ENCODE results near the gene MYLK4. TPM values are rescaled to one million over a fixed set of nuclear protein-coding genes. Genes with fewer than 3 reads are reported as not detected.
A peak's percentile ranks its signal among the peaks of the same experiment; 100 is the strongest.

MYLK4 gene
- total RNA-seq, 1 donor from 2014 or later, result 1.0 TPM

DNA sequence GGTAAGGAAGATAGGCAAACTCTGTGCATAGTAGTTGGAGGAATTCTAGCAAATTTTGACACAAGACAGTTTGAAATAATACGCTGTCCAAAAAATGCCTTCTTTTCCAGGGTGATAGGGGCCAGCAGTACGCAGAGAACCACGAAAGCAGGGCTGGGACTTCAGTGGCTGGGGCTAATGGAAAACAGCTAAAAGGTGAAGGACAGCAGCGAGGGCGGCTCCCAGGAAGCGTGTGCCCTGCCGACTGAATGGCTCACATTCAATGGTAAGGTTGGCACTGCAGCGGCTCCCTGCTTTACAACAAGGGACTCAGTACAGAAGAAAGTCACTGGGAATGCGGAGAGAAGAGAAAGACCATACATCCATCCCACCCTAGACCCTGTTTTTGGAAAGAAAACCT is 131.1 kb downstream of the MYLK4 start:
- peaks cover 2% of the 10 kb centered on the region for H3K36me3 Mint-ChIP-seq (ENCODE audit: unreplicated experiment)
- H3K9me3 Mint-ChIP-seq (ENCODE audit: unreplicated experiment), result no peaks in the 10 kb centered on the region
- TF ChIP-seq, protein P1, sequence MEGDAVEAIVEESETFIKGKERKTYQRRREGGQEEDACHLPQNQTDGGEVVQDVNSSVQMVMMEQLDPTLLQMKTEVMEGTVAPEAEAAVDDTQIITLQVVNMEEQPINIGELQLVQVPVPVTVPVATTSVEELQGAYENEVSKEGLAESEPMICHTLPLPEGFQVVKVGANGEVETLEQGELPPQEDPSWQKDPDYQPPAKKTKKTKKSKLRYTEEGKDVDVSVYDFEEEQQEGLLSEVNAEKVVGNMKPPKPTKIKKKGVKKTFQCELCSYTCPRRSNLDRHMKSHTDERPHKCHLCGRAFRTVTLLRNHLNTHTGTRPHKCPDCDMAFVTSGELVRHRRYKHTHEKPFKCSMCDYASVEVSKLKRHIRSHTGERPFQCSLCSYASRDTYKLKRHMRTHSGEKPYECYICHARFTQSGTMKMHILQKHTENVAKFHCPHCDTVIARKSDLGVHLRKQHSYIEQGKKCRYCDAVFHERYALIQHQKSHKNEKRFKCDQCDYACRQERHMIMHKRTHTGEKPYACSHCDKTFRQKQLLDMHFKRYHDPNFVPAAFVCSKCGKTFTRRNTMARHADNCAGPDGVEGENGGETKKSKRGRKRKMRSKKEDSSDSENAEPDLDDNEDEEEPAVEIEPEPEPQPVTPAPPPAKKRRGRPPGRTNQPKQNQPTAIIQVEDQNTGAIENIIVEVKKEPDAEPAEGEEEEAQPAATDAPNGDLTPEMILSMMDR (IDR thresholded peaks at IDR 0.05), result no peak
- no peak overlapping the region for H3K4me3 Mint-ChIP-seq (ENCODE audit: unreplicated experiment)
- H3K4me1 Mint-ChIP-seq (ENCODE audit: unreplicated experiment), result peaks cover 36% of the 10 kb centered on the region
- no peak overlapping the region for H3K27ac Mint-ChIP-seq (ENCODE audit: unreplicated experiment)
- peaks cover 5% of the 10 kb centered on the region for H3K27me3 Mint-ChIP-seq (ENCODE audit: unreplicated experiment)
- DNase-seq (ENCODE audit: extremely low spot score, unreplicated experiment), result no peak

DNA sequence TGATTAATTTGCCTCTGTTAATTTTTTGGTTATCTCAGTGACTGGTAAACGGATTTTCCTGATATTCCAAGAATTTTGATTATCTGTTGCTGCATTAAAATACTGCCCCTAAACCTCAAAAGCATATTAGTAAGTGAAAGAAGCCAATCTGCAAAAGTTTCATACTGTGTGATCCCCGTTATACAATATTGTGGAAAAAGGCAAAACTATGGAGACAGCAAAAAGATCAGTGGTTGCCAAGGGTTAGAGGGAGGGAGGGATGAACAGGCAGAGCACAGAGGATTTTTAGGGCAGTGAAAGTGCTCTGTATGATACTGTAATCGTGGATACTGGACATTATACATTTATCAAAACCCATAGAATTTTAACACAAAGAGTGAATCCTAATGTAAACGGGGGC is 133.0 kb downstream of the MYLK4 start:
- Mint-ChIP-seq H3K27me3 (ENCODE audit: unreplicated experiment) (peaks cover 5% of the 10 kb centered on the region), H3K36me3 (ENCODE audit: unreplicated experiment) (peaks cover 2% of the 10 kb centered on the region), H3K9me3 (ENCODE audit: unreplicated experiment) (no peaks in the 10 kb centered on the region), H3K27ac (ENCODE audit: unreplicated experiment) (no peak overlapping the region), H3K4me3 (ENCODE audit: unreplicated experiment) (no peak overlapping the region), H3K4me1 (ENCODE audit: unreplicated experiment) (peaks cover 23% of the 10 kb centered on the region)
- TF ChIP-seq, protein P1 (IDR thresholded peaks at IDR 0.05), result no peak
- no peak for DNase-seq (ENCODE audit: extremely low spot score, unreplicated experiment)

DNA sequence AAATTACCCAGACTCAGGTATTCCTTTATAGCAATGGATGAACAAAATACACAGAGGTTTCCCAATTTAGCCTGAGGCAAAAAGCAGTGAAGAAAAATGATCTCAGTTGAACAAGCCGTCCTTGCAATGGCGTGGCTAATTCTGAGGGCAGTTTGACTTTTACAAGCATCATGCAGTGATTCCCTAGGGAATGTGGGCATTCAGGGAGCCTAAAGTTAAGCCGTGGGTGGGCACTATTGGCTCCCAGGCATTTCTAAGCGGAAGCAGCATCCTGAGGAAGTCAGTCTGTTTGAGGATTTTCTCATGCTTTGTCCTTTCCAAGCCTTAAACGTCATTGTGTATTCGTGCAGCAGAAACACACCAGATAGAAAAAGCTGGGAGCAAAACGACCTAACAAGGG is 133.9 kb downstream of the MYLK4 start:
- Mint-ChIP-seq H3K27me3 (ENCODE audit: unreplicated experiment) (peaks cover 5% of the 10 kb centered on the region), H3K36me3 (ENCODE audit: unreplicated experiment) (peaks cover 2% of the 10 kb centered on the region), H3K4me1 (ENCODE audit: unreplicated experiment) (peaks cover 21% of the 10 kb centered on the region), H3K27ac (ENCODE audit: unreplicated experiment) (peak overlapping the region; percentile 34), H3K4me3 (ENCODE audit: unreplicated experiment) (no peak overlapping the region), H3K9me3 (ENCODE audit: unreplicated experiment) (no peaks in the 10 kb centered on the region)
- TF ChIP-seq, protein P1 (IDR thresholded peaks at IDR 0.05), result no peak
- no peak for DNase-seq (ENCODE audit: extremely low spot score, unreplicated experiment)

GRCh38 chr6:2615251-2615650 is 135.5 kb downstream of the MYLK4 start:
- H3K27me3 Mint-ChIP-seq (ENCODE audit: unreplicated experiment), result peaks cover 5% of the 10 kb centered on the region
- H3K9me3 Mint-ChIP-seq (ENCODE audit: unreplicated experiment), result peaks cover 3% of the 10 kb centered on the region
- TF ChIP-seq, protein P1 (IDR thresholded peaks at IDR 0.05), result no peak
- peaks cover 27% of the 10 kb centered on the region for H3K4me1 Mint-ChIP-seq (ENCODE audit: unreplicated experiment)
- peaks cover 2% of the 10 kb centered on the region for H3K36me3 Mint-ChIP-seq (ENCODE audit: unreplicated experiment)
- no peak for DNase-seq (ENCODE audit: extremely low spot score, unreplicated experiment)
- H3K27ac Mint-ChIP-seq (ENCODE audit: unreplicated experiment), result no peak overlapping the region
- no peak overlapping the region for H3K4me3 Mint-ChIP-seq (ENCODE audit: unreplicated experiment)

DNA sequence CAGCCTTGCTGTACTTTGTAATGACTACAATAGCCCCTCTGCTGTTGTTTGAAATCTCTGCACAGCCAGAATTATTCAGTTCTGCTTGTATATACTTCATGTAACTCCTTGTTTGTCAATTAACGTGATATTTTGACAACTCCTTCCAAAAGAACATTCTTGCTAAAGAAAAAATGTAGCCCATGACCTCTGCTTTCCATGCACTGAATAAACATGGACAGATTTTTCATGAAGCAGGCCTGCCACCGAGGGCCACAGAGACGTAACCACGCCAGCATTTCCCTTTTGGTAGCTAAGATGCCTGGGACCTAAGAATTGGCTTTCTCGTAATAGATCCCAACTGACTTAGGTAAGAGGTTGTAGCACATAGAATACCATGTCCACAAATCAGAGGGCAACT is 135.9 kb downstream of the MYLK4 start:
- H3K27me3 Mint-ChIP-seq (ENCODE audit: unreplicated experiment), result peaks cover 5% of the 10 kb centered on the region
- TF ChIP-seq, protein P1 (IDR thresholded peaks at IDR 0.05), result no peak
- no peak overlapping the region for H3K4me3 Mint-ChIP-seq (ENCODE audit: unreplicated experiment)
- peaks cover 27% of the 10 kb centered on the region for H3K4me1 Mint-ChIP-seq (ENCODE audit: unreplicated experiment)
- H3K36me3 Mint-ChIP-seq (ENCODE audit: unreplicated experiment), result peaks cover 2% of the 10 kb centered on the region
- H3K27ac Mint-ChIP-seq (ENCODE audit: unreplicated experiment), result no peak overlapping the region
- DNase-seq (ENCODE audit: extremely low spot score, unreplicated experiment), result no peak
- H3K9me3 Mint-ChIP-seq (ENCODE audit: unreplicated experiment), result peaks cover 3% of the 10 kb centered on the region
